HEK293T (cell line): Measurements from ENCODE around the gene WHAMM.

Experiments used
- CTCF ChIA-PET: fragments of 350-600 bp; formaldehyde crosslinking; extraction: SDS; loops from one replicate; lab custom pipeline; 2021; ENCODE audit warnings: antibody characterized with exemption, inconsistent platforms; lab: Yijun Ruan, JAX
- POLR2A ChIA-PET: fragments of 350-600 bp; formaldehyde crosslinking; extraction: SDS; loops from one replicate; lab custom pipeline; 2020; ENCODE audit warnings: antibody characterized with exemption, inconsistent platforms; lab: Yijun Ruan, JAX
- DNase-seq: peaks from one replicate; pipeline ENCODE4 v3.0.0; 2012; ENCODE audit warnings: mixed read lengths; ENCODE audit errors: extremely low spot score
- ARNT ChIP-seq: fragments of 450-650 bp; IDR thresholded peaks from 2 replicates; pipeline ENCODE4 v1.6.1; 2017; ENCODE audit warnings: mild to moderate bottlenecking
- BHLHE40 ChIP-seq: fragments of 450-650 bp; IDR thresholded peaks from 2 replicates; pipeline ENCODE4 v1.6.1; 2016; ENCODE audit warnings: mild to moderate bottlenecking, moderate library complexity, borderline replicate concordance
- CTBP1 ChIP-seq: fragments of 450-650 bp; IDR thresholded peaks from 2 replicates; pipeline ENCODE4 v1.6.1; 2016; ENCODE audit warnings: borderline replicate concordance
- ELF4 ChIP-seq: fragments of 450-650 bp; IDR thresholded peaks from 2 replicates; pipeline ENCODE4 v1.6.1; 2017; ENCODE audit warnings: antibody characterized with exemption
- FOXA1 ChIP-seq: fragments of 450-650 bp; IDR thresholded peaks from 2 replicates; pipeline ENCODE4 v1.6.1; 2016; ENCODE audit warnings: mild to moderate bottlenecking
- FOXK2 ChIP-seq: fragments of 450-650 bp; IDR thresholded peaks from 2 replicates; pipeline ENCODE4 v1.6.1; 2016; ENCODE audit warnings: mild to moderate bottlenecking
- FOXM1 ChIP-seq: fragments of 450-650 bp; IDR thresholded peaks from 2 replicates; pipeline ENCODE4 v1.6.1; 2017; ENCODE audit warnings: mild to moderate bottlenecking, borderline replicate concordance
- HDGF ChIP-seq: fragments of 450-650 bp; IDR thresholded peaks from 2 replicates; pipeline ENCODE4 v1.6.1; 2017; ENCODE audit warnings: antibody characterized with exemption, borderline replicate concordance
- L3MBTL2 ChIP-seq: fragments of 450-650 bp; conservative IDR thresholded peaks from 2 replicates; pipeline ENCODE4 v1.6.1; 2016; ENCODE audit warnings: mild to moderate bottlenecking
- LEF1 ChIP-seq: fragments of 450-650 bp; IDR thresholded peaks from 2 replicates; pipeline ENCODE4 v1.6.1; 2017; ENCODE audit warnings: mild to moderate bottlenecking, borderline replicate concordance
- NFRKB ChIP-seq: fragments of 450-650 bp; IDR thresholded peaks from 2 replicates; pipeline ENCODE4 v1.6.1; 2016; ENCODE audit warnings: mild to moderate bottlenecking, moderate library complexity
- SP1 ChIP-seq: fragments of 450-650 bp; IDR thresholded peaks from 2 replicates; pipeline ENCODE4 v1.6.1; 2017
- SUZ12 ChIP-seq: fragments of 450-650 bp; IDR thresholded peaks from 2 replicates; pipeline ENCODE4 v1.6.1; 2016; ENCODE audit warnings: mild to moderate bottlenecking
- TARDBP ChIP-seq: fragments of 450-650 bp; IDR thresholded peaks from 2 replicates; pipeline ENCODE4 v1.6.1; 2016
- ZNF384 ChIP-seq: fragments of 450-650 bp; IDR thresholded peaks from 2 replicates; pipeline ENCODE4 v1.6.1; 2016
- TF ChIP-seq, protein P1 (sequence below): fragments of 450-650 bp; IDR thresholded peaks from 2 replicates; pipeline ENCODE4 v1.6.1; 2016

WHAMM gene

DNA sequence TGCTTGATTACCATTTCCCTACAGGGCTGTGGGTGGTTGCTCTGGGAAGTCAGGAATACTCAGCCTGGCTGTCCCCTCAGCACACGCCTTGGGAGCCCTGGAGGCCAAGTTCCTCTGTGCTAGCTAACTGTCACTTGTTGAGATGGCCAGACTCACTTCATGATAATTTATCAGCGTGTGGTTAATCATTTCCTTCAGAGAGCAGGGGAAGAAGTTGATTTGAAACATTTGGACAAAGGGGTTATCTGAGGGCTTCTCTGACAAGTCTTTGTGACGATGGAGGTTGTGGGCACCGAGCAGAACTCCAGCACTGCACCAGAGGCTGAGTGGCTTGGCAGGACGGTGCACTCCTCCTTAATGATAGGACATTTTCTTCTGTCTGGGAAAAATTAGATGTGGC lies 61.9 kb downstream of the WHAMM start:
- ChIA-PET POLR2A (no interaction called here), CTCF (no interaction called here)
- DNase-seq: no peak
- TF ChIP-seq HDGF (no peak), BHLHE40 (no peak), SP1 (no peak), LEF1 (no peak), FOXA1 (no peak), CTBP1 (no peak)

DNA sequence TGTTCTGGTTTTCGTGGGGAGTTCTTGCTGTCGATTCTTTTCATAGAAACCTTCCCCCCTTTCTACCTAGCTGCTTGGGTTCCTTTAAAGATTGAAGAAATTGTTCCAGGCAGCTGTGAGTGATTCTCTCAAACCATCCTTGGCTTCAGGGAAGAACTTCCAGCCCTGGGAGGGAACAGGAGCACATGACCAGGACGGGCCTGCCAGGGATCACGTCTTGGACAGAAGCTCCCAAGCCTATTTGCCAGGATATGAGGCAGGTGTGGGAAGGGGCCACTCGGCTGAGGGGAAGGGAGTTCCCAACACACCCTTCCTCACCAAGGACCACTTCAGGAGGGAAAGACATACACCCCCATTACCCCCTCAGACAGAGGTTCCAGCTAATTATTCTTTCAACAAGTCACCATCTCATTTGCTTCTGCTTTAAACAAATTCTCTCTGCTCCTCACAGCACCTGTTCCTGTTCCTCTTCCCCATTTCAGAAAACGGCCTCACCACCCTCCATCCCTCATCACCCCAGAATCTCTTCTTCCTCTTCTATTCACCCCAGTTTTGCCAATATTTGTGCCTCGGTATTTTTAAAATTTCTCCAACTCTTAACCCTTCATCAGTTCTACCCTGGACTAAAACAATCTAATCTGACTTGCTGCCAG lies 62.5 kb downstream of the WHAMM start:
- no peak for TF ChIP-seq LEF1
- no peak for DNase-seq
- POLR2A ChIA-PET: no interaction called here
- CTCF ChIA-PET: no interaction called here

DNA sequence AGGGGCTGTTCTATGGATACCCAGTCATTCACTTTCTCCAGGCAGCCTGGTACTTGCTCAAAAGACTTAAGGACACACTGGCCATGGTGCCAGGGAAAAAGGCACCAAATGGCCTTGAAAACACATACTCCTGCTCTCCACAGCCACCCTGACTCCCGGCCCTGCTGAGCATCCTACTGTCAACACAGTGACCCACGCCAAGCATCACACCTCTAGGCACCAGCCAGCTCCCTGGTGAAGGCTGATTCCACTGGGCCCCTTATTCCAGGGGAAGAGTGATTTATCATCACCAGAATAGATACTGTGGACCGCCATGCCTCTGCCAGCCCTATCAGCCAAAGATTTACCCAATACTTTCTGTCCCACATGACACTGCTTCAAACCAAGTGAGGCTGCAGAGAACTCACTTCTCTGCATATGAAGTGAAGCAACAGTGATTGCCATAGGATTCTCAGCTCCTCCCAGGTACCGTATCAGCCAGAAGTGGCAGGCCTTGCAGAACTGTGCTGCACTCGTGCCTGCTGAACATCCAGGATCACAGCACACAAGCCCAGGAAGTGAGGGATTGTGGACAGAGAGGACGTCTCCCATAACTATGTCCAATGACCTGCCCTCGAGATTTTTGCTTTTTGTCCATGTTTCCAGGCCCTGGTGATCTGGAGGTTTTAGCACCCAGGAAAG lies 63.7 kb downstream of the WHAMM start:
- CTCF ChIA-PET: no interaction called here
- DNase-seq: no peak
- TF ChIP-seq FOXA1 (no peak), LEF1 (no peak), ELF4 (no peak), TARDBP (no peak)
- POLR2A ChIA-PET: no interaction called here

- CTCF ChIA-PET: no interaction called here
Observed at GRCh38 chr15:82874267-82874666, 64.8 kb downstream of the WHAMM start.

GRCh38 chr15:82874961-82875360 lies 65.5 kb downstream of the WHAMM start:
- POLR2A ChIA-PET: no interaction called here
- TF ChIP-seq SUZ12 (no peak), ARNT (no peak), ZNF384 (no peak), TARDBP (no peak), ELF4 (no peak), CTBP1 (no peak), NFRKB (no peak), HDGF (no peak), BHLHE40 (no peak), FOXM1 (no peak), LEF1 (no peak)
- TF ChIP-seq, protein P1, sequence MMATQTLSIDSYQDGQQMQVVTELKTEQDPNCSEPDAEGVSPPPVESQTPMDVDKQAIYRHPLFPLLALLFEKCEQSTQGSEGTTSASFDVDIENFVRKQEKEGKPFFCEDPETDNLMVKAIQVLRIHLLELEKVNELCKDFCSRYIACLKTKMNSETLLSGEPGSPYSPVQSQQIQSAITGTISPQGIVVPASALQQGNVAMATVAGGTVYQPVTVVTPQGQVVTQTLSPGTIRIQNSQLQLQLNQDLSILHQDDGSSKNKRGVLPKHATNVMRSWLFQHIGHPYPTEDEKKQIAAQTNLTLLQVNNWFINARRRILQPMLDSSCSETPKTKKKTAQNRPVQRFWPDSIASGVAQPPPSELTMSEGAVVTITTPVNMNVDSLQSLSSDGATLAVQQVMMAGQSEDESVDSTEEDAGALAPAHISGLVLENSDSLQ: no peak
- DNase-seq: no peak
- CTCF ChIA-PET: no interaction called here

More at GRCh38 chr15:82874267-82874666, 64.8 kb downstream of the WHAMM start:
- TF ChIP-seq FOXA1 (no peak), ELF4 (no peak), L3MBTL2 (no peak), SP1 (no peak), LEF1 (no peak), SUZ12 (no peak), ZNF384 (no peak)
- POLR2A ChIA-PET: no interaction called here
- DNase-seq: no peak

DNA sequence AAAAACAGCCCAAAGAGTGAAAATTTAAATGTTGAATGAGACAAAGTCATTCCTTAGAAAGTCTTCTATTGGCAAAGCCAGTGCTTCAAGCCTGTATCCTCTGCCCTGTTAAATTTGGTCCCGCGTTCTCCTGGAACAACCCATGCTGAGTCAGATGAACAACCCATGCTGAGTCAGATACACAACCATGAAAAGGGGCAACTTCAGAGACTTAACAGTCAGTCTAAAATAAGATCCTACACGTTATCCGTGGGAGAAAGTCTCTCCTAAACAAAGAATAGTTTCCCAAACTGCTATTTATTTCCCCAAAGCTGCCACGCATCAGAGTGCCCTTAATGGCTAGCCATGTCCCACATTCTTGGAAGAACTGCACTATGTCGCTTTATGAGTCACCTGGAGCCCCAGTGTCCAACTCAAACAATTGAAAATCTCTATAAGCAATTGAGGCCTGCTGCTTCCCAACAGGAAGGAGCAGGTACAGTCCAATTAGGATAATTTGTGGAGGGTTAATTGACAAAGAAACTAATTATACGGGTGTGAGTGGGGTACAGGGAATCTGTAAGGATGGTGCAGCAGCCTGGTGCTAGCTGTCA lies 66.1 kb downstream of the WHAMM start:
- no peak for DNase-seq
- POLR2A ChIA-PET: no interaction called here
- CTCF ChIA-PET: no interaction called here
- TF ChIP-seq SP1 (no peak), FOXK2 (no peak), NFRKB (no peak), HDGF (no peak), LEF1 (no peak)
- TF ChIP-seq, protein P1: no peak

DNA sequence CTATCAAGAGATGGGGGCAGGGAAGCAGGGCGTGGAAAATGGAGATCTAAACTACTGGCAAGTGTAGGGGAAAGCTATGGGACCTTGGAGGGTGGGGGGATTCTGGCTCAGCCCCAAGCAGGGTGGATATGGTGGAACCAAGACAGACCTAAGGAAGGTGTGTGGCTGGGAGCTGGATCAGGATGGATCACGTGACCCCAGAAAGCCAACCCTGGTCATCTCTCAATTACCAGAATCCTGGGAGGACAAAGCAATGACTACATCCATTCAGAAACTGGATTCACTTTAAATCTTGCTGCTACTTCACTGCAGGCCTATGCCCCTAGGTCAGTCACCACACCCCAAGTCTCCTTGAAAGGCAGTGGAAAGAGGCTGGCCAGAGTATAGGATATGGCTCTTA lies 68.4 kb downstream of the WHAMM start:
- ChIA-PET POLR2A (no interaction called here), CTCF (interaction anchor here (0.9 kb wide), 1 partner anchor 54 kb away, joined by 3 read pairs; no protein-coding TSS in a partner anchor)
- TF ChIP-seq ELF4 (no peak), SUZ12 (no peak), CTBP1 (no peak), LEF1 (no peak), ZNF384 (no peak), L3MBTL2 (no peak), NFRKB (no peak)
- TF ChIP-seq, protein P1: no peak
- DNase-seq: no peak
